ENCODE results near the gene VPS37B.

VPS37B gene

DNA sequence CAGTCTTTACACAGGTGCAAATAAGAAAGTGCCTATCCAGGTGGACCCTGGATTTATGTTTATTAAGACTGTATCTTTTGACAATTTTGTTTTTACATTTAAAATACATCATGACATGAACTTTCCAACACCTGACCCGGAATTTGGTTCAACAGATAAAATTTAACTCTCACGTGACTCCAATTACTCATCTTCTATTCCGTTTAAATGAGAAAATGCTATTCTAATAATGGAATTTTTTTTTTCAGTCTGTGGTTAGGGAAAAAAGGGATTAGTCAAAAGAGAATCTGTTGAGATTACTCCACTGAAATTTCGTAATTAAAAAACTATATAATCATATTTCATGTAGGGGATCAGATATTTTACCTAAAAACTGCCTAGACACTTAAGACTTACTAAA lies 11.1 kb downstream of the VPS37B start:
- TF ChIP-seq, protein P1, sequence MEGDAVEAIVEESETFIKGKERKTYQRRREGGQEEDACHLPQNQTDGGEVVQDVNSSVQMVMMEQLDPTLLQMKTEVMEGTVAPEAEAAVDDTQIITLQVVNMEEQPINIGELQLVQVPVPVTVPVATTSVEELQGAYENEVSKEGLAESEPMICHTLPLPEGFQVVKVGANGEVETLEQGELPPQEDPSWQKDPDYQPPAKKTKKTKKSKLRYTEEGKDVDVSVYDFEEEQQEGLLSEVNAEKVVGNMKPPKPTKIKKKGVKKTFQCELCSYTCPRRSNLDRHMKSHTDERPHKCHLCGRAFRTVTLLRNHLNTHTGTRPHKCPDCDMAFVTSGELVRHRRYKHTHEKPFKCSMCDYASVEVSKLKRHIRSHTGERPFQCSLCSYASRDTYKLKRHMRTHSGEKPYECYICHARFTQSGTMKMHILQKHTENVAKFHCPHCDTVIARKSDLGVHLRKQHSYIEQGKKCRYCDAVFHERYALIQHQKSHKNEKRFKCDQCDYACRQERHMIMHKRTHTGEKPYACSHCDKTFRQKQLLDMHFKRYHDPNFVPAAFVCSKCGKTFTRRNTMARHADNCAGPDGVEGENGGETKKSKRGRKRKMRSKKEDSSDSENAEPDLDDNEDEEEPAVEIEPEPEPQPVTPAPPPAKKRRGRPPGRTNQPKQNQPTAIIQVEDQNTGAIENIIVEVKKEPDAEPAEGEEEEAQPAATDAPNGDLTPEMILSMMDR (IDR thresholded peaks at IDR 0.05) = no peak
- Histone ChIP-seq H3K9ac (no peak overlapping the region), H3K36me3 (ENCODE audit: control insufficient read depth, insufficient read depth, low read length) (no peaks in the 10 kb centered on the region), H2AFZ (no peak overlapping the region), H3K27ac (no peak overlapping the region), H3K9me3 (ENCODE audit: control insufficient read depth, low read length) (no peaks in the 10 kb centered on the region), H3K4me3 (ENCODE audit: low read depth, low read length) (no peak overlapping the region), H3K79me2 (peaks cover 62% of the 10 kb centered on the region), H3K4me1 (peaks cover 24% of the 10 kb centered on the region), H3K27me3 (ENCODE audit: control insufficient read depth, insufficient read depth, low read length) (no peaks in the 10 kb centered on the region), H3K4me2 (ENCODE audit: low read length) (no peak overlapping the region)

DNA sequence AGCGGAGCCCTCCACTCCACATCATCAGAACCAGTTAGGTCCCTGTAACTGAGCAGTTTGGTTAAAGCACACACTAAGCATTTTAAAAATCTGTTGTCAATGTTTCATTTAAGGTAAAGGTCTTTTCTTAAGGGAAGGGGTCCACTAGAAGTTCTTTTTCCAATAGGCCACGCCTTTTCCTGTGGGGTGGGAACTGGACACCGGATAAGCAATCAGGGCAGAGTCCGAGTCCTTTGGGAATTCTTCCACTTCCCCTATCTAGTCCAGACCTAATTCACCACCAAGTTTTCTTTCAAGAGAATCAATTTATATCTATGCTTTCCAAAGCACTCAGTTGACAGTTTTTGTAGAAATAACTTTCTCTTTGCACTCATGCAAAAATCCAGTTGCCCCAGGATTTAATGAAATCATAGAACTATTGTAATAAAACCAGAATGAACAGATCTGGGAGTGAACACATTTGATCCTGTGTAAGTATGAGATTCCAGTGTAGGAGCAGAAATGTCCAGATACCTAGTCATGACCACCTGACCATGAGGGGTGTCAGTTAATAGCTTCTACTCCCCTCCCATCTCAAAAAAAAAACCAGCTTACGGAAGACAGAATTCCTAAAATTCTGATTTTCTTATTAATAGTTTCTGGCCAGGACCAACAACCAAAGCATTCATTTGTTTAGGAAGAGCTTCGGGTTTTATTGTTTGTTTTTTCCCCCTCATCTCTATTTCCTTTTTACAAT lies 11.7 kb downstream of the VPS37B start:
- TF ChIP-seq, protein P1 (IDR thresholded peaks at IDR 0.05) = no peak
- H3K27me3 ChIP-seq (ENCODE audit: control insufficient read depth, insufficient read depth, low read length) = no peaks in the 10 kb centered on the region
- no peak overlapping the region for H3K4me3 ChIP-seq (ENCODE audit: low read depth, low read length)
- no peaks in the 10 kb centered on the region for H3K36me3 ChIP-seq (ENCODE audit: control insufficient read depth, insufficient read depth, low read length)
- H3K4me1 ChIP-seq = peaks cover 24% of the 10 kb centered on the region
- no peak overlapping the region for H2AFZ ChIP-seq
- no peaks in the 10 kb centered on the region for H3K9me3 ChIP-seq (ENCODE audit: control insufficient read depth, low read length)
- no peak overlapping the region for H3K4me2 ChIP-seq (ENCODE audit: low read length)
- H3K27ac ChIP-seq = no peak overlapping the region
- H3K9ac ChIP-seq = no peak overlapping the region
- H3K79me2 ChIP-seq = peaks cover 64% of the 10 kb centered on the region

DNA sequence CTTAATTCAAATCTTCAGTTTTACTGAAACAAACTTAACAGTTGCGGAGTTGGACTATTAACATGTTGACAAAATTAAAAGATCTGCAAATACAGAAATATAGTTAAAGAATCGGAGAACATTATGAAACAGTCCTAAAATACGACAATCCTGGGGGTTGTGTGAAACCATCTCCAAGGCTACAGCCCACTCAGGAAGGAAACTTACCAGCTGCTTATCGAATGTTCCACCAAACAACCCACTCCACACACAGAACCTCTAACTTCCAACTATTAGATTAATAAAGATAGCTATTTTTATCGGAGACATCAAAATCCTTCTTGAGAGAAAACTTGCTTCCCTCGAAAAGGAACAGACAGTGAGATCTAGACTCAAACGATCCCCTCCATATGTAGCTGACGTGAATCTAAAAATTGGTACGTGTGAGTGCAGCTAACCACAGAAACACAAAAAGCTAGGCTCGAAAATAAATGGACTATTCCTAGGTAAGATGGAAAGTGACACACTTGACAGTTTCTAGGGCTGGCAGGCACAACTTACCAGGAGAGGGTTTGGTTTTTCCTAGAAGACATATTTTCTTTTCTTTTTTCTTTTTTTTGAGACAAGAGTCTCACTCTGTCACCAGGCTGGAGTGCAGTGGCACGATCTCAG lies 12.9 kb downstream of the VPS37B start:
- no peaks in the 10 kb centered on the region for H3K9me3 ChIP-seq (ENCODE audit: control insufficient read depth, low read length)
- no peak overlapping the region for H2AFZ ChIP-seq
- H3K4me3 ChIP-seq (ENCODE audit: low read depth, low read length) = no peak overlapping the region
- TF ChIP-seq, protein P1 (IDR thresholded peaks at IDR 0.05) = no peak
- no peak overlapping the region for H3K4me2 ChIP-seq (ENCODE audit: low read length)
- H3K79me2 ChIP-seq = peaks cover 73% of the 10 kb centered on the region
- H3K27me3 ChIP-seq (ENCODE audit: control insufficient read depth, insufficient read depth, low read length) = no peaks in the 10 kb centered on the region
- H3K9ac ChIP-seq = no peak overlapping the region
- peaks cover 16% of the 10 kb centered on the region for H3K4me1 ChIP-seq
- H3K36me3 ChIP-seq (ENCODE audit: control insufficient read depth, insufficient read depth, low read length) = no peaks in the 10 kb centered on the region
- H3K27ac ChIP-seq = no peak overlapping the region

DNA sequence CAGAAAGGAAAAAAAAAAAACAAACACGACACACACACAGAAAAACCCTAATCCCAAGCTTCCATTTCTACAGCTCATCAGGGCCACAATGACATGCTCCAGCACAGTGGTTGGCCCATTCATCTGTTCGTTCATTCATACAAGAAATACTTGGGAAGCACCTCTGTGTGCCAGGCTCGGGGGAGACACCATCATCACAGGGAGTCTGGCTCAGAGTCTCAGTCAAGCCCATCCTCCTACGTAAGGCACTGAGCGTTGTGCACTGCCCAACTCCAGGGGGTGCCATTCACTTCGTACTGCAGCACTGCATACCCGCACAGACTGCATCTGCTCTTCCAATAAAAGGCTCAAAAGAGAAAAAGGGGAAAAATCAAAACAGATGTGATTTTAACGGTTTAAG lies 15.3 kb downstream of the VPS37B start:
- TF ChIP-seq, protein P1 (IDR thresholded peaks at IDR 0.05) = peak; percentile 60
- Histone ChIP-seq H3K4me3 (ENCODE audit: low read depth, low read length) (no peak overlapping the region), H3K27ac (no peak overlapping the region), H3K9ac (no peak overlapping the region), H3K79me2 (peaks cover 69% of the 10 kb centered on the region), H3K27me3 (ENCODE audit: control insufficient read depth, insufficient read depth, low read length) (no peaks in the 10 kb centered on the region), H3K4me1 (peaks cover 9% of the 10 kb centered on the region), H3K9me3 (ENCODE audit: control insufficient read depth, low read length) (no peaks in the 10 kb centered on the region), H3K4me2 (ENCODE audit: low read length) (no peak overlapping the region), H3K36me3 (ENCODE audit: control insufficient read depth, insufficient read depth, low read length) (no peaks in the 10 kb centered on the region), H2AFZ (no peak overlapping the region)

Measured in parathyroid adenoma (tissue), 2 donors.